HepG2 (cell line): ENCODE results near the gene PDIA4. TPM values are rescaled to one million over a fixed set of nuclear protein-coding genes. Genes with fewer than 3 reads are reported as not detected.

Source experiments
- ATAC-seq: fragments of 200-7000 bp; cut with Tn5 transposase; 3 replicates; pipeline ENCODE4 v1.9.1; 2020; ENCODE audit warnings: mild to moderate bottlenecking, moderate library complexity
- BruUV-seq: library from RNA; stranded (reverse); fragments of 400-500 nt; replicated peaks from 2 replicates; lab custom pipeline; 2021; lab: Mats Ljungman, UMichigan
- CTCF ChIA-PET: fragments of 300-600 bp; formaldehyde crosslinking; extraction: SDS; loops from one replicate; lab custom pipeline; 2021; ENCODE audit warnings: low total read pairs, inconsistent platforms, low intra/inter-chr PET ratio; lab: Yijun Ruan, JAX
- POLR2A ChIA-PET: fragments of 350-600 bp; sonication (Branson Sonifier 250); formaldehyde crosslinking; loops from one replicate; lab custom pipeline; 2020; ENCODE audit warnings: antibody characterized with exemption, inconsistent platforms; lab: Yijun Ruan, JAX
- DNase-seq: peaks from one replicate; pipeline ENCODE4 v3.0.0-alpha.2; 2015; ENCODE audit warnings: low spot score
- FAIRE-seq: peaks from 3 replicates; lab custom pipeline; 2011; peaks lifted over from hg19 to GRCh38; lab: Jason Lieb, UNC
- H2AFZ ChIP-seq: one replicate; pipeline ENCODE4 v1.6.1; 2011; ENCODE audit warnings: low read length, inconsistent platforms
- H3K27ac ChIP-seq: fragments of 300-600 bp; 3 replicates; pipeline ENCODE4 v1.8.0; 2011; ENCODE audit warnings: mixed run types, mild to moderate bottlenecking, mixed read lengths, low read length, inconsistent platforms; ENCODE audit not compliant: insufficient read depth; ENCODE audit errors: extremely low read length
- H3K27me3 ChIP-seq, 2 experiments: fragments of 200-600 bp in 1 of 2; 2 replicates in 1 of 2; 3 replicates in 1 of 2; pipeline versions ENCODE4 v1.6.0 to v1.8.0; 2011; ENCODE audit warnings: low read length in 2 of 2, mild to moderate bottlenecking in 2 of 2, moderate library complexity in 2 of 2, inconsistent platforms in 1 of 2; ENCODE audit not compliant: insufficient read depth in 2 of 2, control insufficient read depth in 1 of 2
- H3K36me3 ChIP-seq, 2 experiments: fragments of 200-600 bp in 1 of 2; replicated peaks in 1 of 2; 2 replicates in 1 of 2; 3 replicates in 1 of 2; pipeline versions ENCODE4 v1.5.1 to v1.8.0; 2011; ENCODE audit warnings: low read length in 2 of 2, inconsistent platforms in 1 of 2; ENCODE audit not compliant: insufficient read depth in 2 of 2, control insufficient read depth in 1 of 2
- H3K4me1 ChIP-seq: 2 replicates; pipeline ENCODE4 v1.5.1; 2012; ENCODE audit warnings: low read length, inconsistent platforms; ENCODE audit not compliant: insufficient read depth
- H3K4me2 ChIP-seq: 2 replicates; pipeline ENCODE4 v1.6.0; 2011; ENCODE audit warnings: low read depth, low read length, inconsistent platforms
- H3K4me3 ChIP-seq, 3 experiments: fragments of 200-600 bp in 1 of 3; sonication (generic), shearing (Covaris generic) in 1 of 3; replicated peaks in 1 of 3; 2 replicates each; pipeline ENCODE4 v1.5.1; 2011 to 2016; ENCODE audit warnings: low read length in 3 of 3, inconsistent platforms in 2 of 3, low read depth in 2 of 3, mild to moderate bottlenecking in 2 of 3, control low read depth in 1 of 3, mixed read lengths in 1 of 3; ENCODE audit not compliant: insufficient read depth in 1 of 3
- H3K79me2 ChIP-seq: one replicate; pipeline ENCODE4 v1.6.1; 2011; ENCODE audit warnings: low read length, inconsistent platforms; ENCODE audit not compliant: insufficient read depth
- H3K9ac ChIP-seq: 2 replicates; pipeline ENCODE4 v1.6.0; 2011; ENCODE audit warnings: mild to moderate bottlenecking, low read depth, low read length, inconsistent platforms; ENCODE audit not compliant: insufficient read depth
- H3K9me3 ChIP-seq: 2 replicates; pipeline ENCODE4 v1.5.1; 2012; ENCODE audit warnings: mild to moderate bottlenecking, low read length
- H4K20me1 ChIP-seq: 2 replicates; pipeline ENCODE4 v1.6.0; 2011; ENCODE audit warnings: inconsistent platforms, mild to moderate bottlenecking, low read length, moderate library complexity; ENCODE audit not compliant: insufficient read depth
- AGO2 ChIP-seq: fragments of 200-400 bp; formaldehyde crosslinking; optimal IDR thresholded peaks from 2 replicates; pipeline ENCODE3; 2017; ENCODE audit warnings: mild to moderate bottlenecking, low read depth, low read length, moderate library complexity
- ATF7-NPFF ChIP-seq: sonication (generic); formaldehyde crosslinking; IDR thresholded peaks from 2 replicates; pipeline ENCODE4 v1.8.1; 2023; ENCODE audit warnings: mild to moderate bottlenecking, low read depth, missing genetic modification reagents, moderate library complexity
- DPF2 ChIP-seq: sonication (generic); formaldehyde crosslinking; IDR thresholded peaks from 2 replicates; pipeline ENCODE4 v1.4.0; 2020; ENCODE audit warnings: mild to moderate bottlenecking, low read depth, missing genetic modification reagents, borderline replicate concordance
- JUNB ChIP-seq: sonication (generic); formaldehyde crosslinking; IDR thresholded peaks from 2 replicates; pipeline ENCODE4 v1.8.0; 2022; ENCODE audit warnings: missing genetic modification reagents, mild to moderate bottlenecking, borderline replicate concordance
- KDM2A ChIP-seq: sonication (generic); formaldehyde crosslinking; IDR thresholded peaks from 2 replicates; pipeline ENCODE4 v1.4.0; 2020; ENCODE audit warnings: low read depth, missing genetic modification reagents, borderline replicate concordance
- MLLT10 ChIP-seq: sonication (generic); formaldehyde crosslinking; IDR thresholded peaks from 2 replicates; pipeline ENCODE4 v1.4.0; 2020; ENCODE audit warnings: missing genetic modification reagents
- POLR2AphosphoS5 ChIP-seq: IDR thresholded peaks from 2 replicates; pipeline ENCODE4 v1.6.1; 2012; ENCODE audit warnings: low read depth, low read length
- POLR2G ChIP-seq: fragments of 200-400 bp; formaldehyde crosslinking; IDR thresholded peaks from 2 replicates; pipeline ENCODE4 v1.6.1; 2018; ENCODE audit warnings: mild to moderate bottlenecking, low read depth, low read length, moderate library complexity
- ZNF225 ChIP-seq: sonication (generic); formaldehyde crosslinking; IDR thresholded peaks from 2 replicates; pipeline ENCODE4 v1.4.0; 2020; ENCODE audit warnings: mild to moderate bottlenecking, missing genetic modification reagents
- ZNF350 ChIP-seq: sonication (generic); formaldehyde crosslinking; IDR thresholded peaks from 2 replicates; pipeline ENCODE4 v1.4.0; 2020; ENCODE audit warnings: mild to moderate bottlenecking, low read depth, missing genetic modification reagents, borderline replicate concordance
- ZNF510 ChIP-seq: sonication (generic); formaldehyde crosslinking; IDR thresholded peaks from 2 replicates; pipeline ENCODE4 v1.4.0; 2020; ENCODE audit warnings: low read depth, mild to moderate bottlenecking, missing genetic modification reagents
- ZNF574 ChIP-seq: sonication (generic); formaldehyde crosslinking; IDR thresholded peaks from 2 replicates; pipeline ENCODE4 v1.4.0; 2020; ENCODE audit warnings: missing genetic modification reagents
- ZNF781 ChIP-seq: sonication (generic); formaldehyde crosslinking; IDR thresholded peaks from 2 replicates; pipeline ENCODE4 v1.5.1; 2020; ENCODE audit warnings: borderline replicate concordance, mild to moderate bottlenecking, missing genetic modification reagents; ENCODE audit errors: not compliant biosample characterization
- WGBS: methylation state at CpG from one replicate; pipeline ENCODE4 v1.1.6; 2017; ENCODE audit warnings: low lambda C conversion rate; 5-methylcytosine and 5-hydroxymethylcytosine counted together
- in situ Hi-C: cut with HindIII; loops from 2 replicates; pipeline ENCODE4 v1.10.0; 2017; ENCODE audit warnings: low pct_unique_long_range_greater_than_20kb; ENCODE audit not compliant: extremely low pct_ligation_motif_present
- intact Hi-C: fragments of 100-400 bp; cut with micrococcal nuclease; formaldehyde crosslinking; loops from one replicate; pipeline ENCODE4 v1.10.0; 2022; ENCODE audit not compliant: unreplicated experiment
- polyA plus RNA-seq, 8 experiments: library from polyadenylated mRNA; depleted of rRNA in 3 of 8; stranded (reverse) in 7 of 8; unstranded in 1 of 8; fragments of >200 nt; fragmentation: Illumina TruSeq in 4 of 8; extraction: Trizol in 4 of 8; gene quantifications; 2 replicates each; pipeline versions ENCODE4 v1.2.1 to v1.2.3, GENCODE V29; 2011 to 2016; ENCODE audit warnings: low read depth in 4 of 8, missing spikeins in 1 of 8, mixed read lengths in 1 of 8; ENCODE audit not compliant: insufficient read depth in 1 of 8
- total RNA-seq, 5 experiments: library from RNA; depleted of rRNA; stranded (reverse); fragments of >200 nt; fragmentation: Illumina TruSeq; extraction: Trizol; gene quantifications; 2 replicates each; pipeline ENCODE4 v1.2.3, GENCODE V29; 2016; ENCODE audit warnings: low read depth in 1 of 5

The PDIA4 gene
- total and polyA plus RNA-seq, 2 of the 13 experiments (the other 11 are each of a cell fraction or from before 2014, with no cell fraction given): 278 to 402 TPM

- POLR2A ChIA-PET: no interaction called here
- ATAC-seq (no peak), FAIRE-seq (no peak), DNase-seq (no peak)
- H3K9ac ChIP-seq: no peak overlapping the region
- BruUV-seq: no TSS peak
- no peaks in the 10 kb centered on the region for H3K79me2 ChIP-seq
- H3K27ac ChIP-seq: no peak overlapping the region
- intact Hi-C loops: no loop called here
- 90% methylated on average over 11 of the region's 11 CpGs for WGBS
- no peak overlapping the region for H3K4me2 ChIP-seq
- TF ChIP-seq AGO2 (peak; percentile 62), ZNF781 (CRISPR knock-in tag) (no peak), KDM2A (CRISPR knock-in tag) (0 out of 2 replicates have a peak, but pooled peaks have one; percentile 18), ZNF574 (0 out of 2 replicates have a peak, but pooled peaks have one; percentile 9), JUNB (CRISPR knock-in tag) (no peak), MLLT10 (CRISPR knock-in tag) (no peak), POLR2G (peak; percentile 51; the same call in 1 of the 2 replicates), DPF2 (CRISPR knock-in tag) (no peak), ZNF510 (CRISPR knock-in tag) (no peak), ATF7-NPFF (0 out of 2 replicates have a peak, but pooled peaks have one; percentile 18), ZNF225 (no peak), ZNF350 (CRISPR knock-in tag) (no peak), POLR2AphosphoS5 (peak; percentile 26; the same call in 1 of the 2 replicates)
- TF ChIP-seq, all 625 proteins: peak for 6
- Histone ChIP-seq H3K27me3 (no peaks in the 10 kb centered on the region), H4K20me1 (no peaks in the 10 kb centered on the region), H3K4me1 (peaks cover 6% of the 10 kb centered on the region; the same call in 1 of the 2 replicates), H3K4me3 (no peak overlapping the region), H3K36me3 (peaks cover 21 to 37% of the 10 kb centered on the region in 2 experiments), H2AFZ (no peak overlapping the region), H3K9me3 (no peaks in the 10 kb centered on the region)
- CTCF ChIA-PET: no interaction called here
- in situ Hi-C loops: loop anchor here (5.0 kb wide), 1 partner anchor 61 kb away; no protein-coding TSS in a partner anchor
Observed at GRCh38 chr7:149001427-149002068, 26.8 kb downstream of the PDIA4 start.
